HepG2 (cell line): ENCODE measurements around the gene PROC. TPM values are rescaled to one million over a fixed set of nuclear protein-coding genes. Genes with fewer than 3 reads are reported as not detected.

Experiments
- FLYWCH1 ChIP-seq: sonication (generic); formaldehyde crosslinking; IDR thresholded peaks from 2 replicates; pipeline ENCODE4 v1.8.1; 2023; ENCODE audit warnings: mild to moderate bottlenecking, missing genetic modification reagents
- RERE ChIP-seq: IDR thresholded peaks from 2 replicates; pipeline ENCODE4 v1.6.1; 2016; ENCODE audit warnings: low read depth, missing genetic modification reagents, missing compliant biosample characterization
- ZFAT ChIP-seq: sonication (generic); formaldehyde crosslinking; conservative IDR thresholded peaks from 2 replicates; pipeline ENCODE4 v1.8.1; 2023; ENCODE audit warnings: missing genetic modification reagents, inconsistent platforms
- ZNF224 ChIP-seq: sonication (generic); formaldehyde crosslinking; IDR thresholded peaks from 2 replicates; pipeline ENCODE4 v1.5.0; 2020; ENCODE audit warnings: mild to moderate bottlenecking, missing genetic modification reagents
- ZNF563 ChIP-seq: sonication (generic); formaldehyde crosslinking; IDR thresholded peaks from 2 replicates; pipeline ENCODE4 v1.8.0; 2022; ENCODE audit warnings: mild to moderate bottlenecking, moderate library complexity, missing genetic modification reagents
- polyA plus RNA-seq, 8 experiments: library from polyadenylated mRNA; depleted of rRNA in 3 of 8; stranded (reverse) in 7 of 8; unstranded in 1 of 8; fragments of >200 nt; fragmentation: Illumina TruSeq in 4 of 8; extraction: Trizol in 4 of 8; gene quantifications; 2 replicates each; pipeline versions ENCODE4 v1.2.1 to v1.2.3, GENCODE V29; 2011 to 2016; ENCODE audit warnings: low read depth in 4 of 8, missing spikeins in 1 of 8, mixed read lengths in 1 of 8; ENCODE audit not compliant: insufficient read depth in 1 of 8
- total RNA-seq, 5 experiments: library from RNA; depleted of rRNA; stranded (reverse); fragments of >200 nt; fragmentation: Illumina TruSeq; extraction: Trizol; gene quantifications; 2 replicates each; pipeline ENCODE4 v1.2.3, GENCODE V29; 2016; ENCODE audit warnings: low read depth in 1 of 5
- TF ChIP-seq, protein P1 (sequence below): sonication (generic); formaldehyde crosslinking; IDR thresholded peaks from 2 replicates; pipeline ENCODE4 v1.4.0; 2020; ENCODE audit warnings: missing genetic modification reagents; ENCODE audit errors: not compliant biosample characterization
- TF ChIP-seq, protein P2 (sequence below): fragments of 450-650 bp; IDR thresholded peaks from 2 replicates; pipeline ENCODE4 v1.6.1; 2017; ENCODE audit warnings: mild to moderate bottlenecking
- TF ChIP-seq, protein P3 (sequence below): sonication (generic); formaldehyde crosslinking; IDR thresholded peaks from 2 replicates; pipeline ENCODE4 v1.5.0; 2020; ENCODE audit warnings: mild to moderate bottlenecking, missing genetic modification reagents
- TF ChIP-seq, protein P4 (sequence below): sonication (generic); formaldehyde crosslinking; IDR thresholded peaks from 2 replicates; pipeline ENCODE4 v1.8.0; 2022; ENCODE audit warnings: missing genetic modification reagents, mild to moderate bottlenecking, moderate library complexity, borderline replicate concordance
- TF ChIP-seq, protein P5 (sequence below): sonication (generic); formaldehyde crosslinking; IDR thresholded peaks from 2 replicates; pipeline ENCODE4 v1.5.1; 2020; ENCODE audit warnings: missing genetic modification reagents, mild to moderate bottlenecking, borderline replicate concordance

PROC gene
- total and polyA plus RNA-seq, 2 of the 13 experiments (the other 11 are each of a cell fraction or from before 2014, with no cell fraction given): 134 to 185 TPM

GRCh38 chr2:127408004-127408806 lies 10.0 kb upstream of the PROC start (continued):
- TF ChIP-seq, protein P1, sequence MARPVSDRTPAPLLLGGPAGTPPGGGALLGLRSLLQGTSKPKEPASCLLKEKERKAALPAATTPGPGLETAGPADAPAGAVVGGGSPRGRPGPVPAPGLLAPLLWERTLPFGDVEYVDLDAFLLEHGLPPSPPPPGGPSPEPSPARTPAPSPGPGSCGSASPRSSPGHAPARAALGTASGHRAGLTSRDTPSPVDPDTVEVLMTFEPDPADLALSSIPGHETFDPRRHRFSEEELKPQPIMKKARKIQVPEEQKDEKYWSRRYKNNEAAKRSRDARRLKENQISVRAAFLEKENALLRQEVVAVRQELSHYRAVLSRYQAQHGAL (CRISPR knock-in tag): no peak
- TF ChIP-seq RERE: no peak
- peak; percentile 65 for TF ChIP-seq ZNF563 (CRISPR knock-in tag)
- TF ChIP-seq, protein P2, sequence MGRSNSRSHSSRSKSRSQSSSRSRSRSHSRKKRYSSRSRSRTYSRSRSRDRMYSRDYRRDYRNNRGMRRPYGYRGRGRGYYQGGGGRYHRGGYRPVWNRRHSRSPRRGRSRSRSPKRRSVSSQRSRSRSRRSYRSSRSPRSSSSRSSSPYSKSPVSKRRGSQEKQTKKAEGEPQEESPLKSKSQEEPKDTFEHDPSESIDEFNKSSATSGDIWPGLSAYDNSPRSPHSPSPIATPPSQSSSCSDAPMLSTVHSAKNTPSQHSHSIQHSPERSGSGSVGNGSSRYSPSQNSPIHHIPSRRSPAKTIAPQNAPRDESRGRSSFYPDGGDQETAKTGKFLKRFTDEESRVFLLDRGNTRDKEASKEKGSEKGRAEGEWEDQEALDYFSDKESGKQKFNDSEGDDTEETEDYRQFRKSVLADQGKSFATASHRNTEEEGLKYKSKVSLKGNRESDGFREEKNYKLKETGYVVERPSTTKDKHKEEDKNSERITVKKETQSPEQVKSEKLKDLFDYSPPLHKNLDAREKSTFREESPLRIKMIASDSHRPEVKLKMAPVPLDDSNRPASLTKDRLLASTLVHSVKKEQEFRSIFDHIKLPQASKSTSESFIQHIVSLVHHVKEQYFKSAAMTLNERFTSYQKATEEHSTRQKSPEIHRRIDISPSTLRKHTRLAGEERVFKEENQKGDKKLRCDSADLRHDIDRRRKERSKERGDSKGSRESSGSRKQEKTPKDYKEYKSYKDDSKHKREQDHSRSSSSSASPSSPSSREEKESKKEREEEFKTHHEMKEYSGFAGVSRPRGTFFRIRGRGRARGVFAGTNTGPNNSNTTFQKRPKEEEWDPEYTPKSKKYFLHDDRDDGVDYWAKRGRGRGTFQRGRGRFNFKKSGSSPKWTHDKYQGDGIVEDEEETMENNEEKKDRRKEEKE: no peak
- TF ChIP-seq, protein P3, sequence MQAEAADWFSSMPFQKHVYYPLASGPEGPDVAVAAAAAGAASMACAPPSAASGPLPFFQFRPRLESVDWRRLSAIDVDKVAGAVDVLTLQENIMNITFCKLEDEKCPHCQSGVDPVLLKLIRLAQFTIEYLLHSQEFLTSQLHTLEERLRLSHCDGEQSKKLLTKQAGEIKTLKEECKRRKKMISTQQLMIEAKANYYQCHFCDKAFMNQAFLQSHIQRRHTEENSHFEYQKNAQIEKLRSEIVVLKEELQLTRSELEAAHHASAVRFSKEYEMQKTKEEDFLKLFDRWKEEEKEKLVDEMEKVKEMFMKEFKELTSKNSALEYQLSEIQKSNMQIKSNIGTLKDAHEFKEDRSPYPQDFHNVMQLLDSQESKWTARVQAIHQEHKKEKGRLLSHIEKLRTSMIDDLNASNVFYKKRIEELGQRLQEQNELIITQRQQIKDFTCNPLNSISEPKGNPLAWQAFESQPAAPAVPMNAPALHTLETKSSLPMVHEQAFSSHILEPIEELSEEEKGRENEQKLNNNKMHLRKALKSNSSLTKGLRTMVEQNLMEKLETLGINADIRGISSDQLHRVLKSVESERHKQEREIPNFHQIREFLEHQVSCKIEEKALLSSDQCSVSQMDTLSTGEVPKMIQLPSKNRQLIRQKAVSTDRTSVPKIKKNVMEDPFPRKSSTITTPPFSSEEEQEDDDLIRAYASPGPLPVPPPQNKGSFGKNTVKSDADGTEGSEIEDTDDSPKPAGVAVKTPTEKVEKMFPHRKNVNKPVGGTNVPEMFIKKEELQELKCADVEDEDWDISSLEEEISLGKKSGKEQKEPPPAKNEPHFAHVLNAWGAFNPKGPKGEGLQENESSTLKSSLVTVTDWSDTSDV (CRISPR knock-in tag): peak; percentile 75; the same call in 1 of the 2 replicates
- TF ChIP-seq ZNF224 (CRISPR knock-in tag): no peak
- TF ChIP-seq, protein P4, sequence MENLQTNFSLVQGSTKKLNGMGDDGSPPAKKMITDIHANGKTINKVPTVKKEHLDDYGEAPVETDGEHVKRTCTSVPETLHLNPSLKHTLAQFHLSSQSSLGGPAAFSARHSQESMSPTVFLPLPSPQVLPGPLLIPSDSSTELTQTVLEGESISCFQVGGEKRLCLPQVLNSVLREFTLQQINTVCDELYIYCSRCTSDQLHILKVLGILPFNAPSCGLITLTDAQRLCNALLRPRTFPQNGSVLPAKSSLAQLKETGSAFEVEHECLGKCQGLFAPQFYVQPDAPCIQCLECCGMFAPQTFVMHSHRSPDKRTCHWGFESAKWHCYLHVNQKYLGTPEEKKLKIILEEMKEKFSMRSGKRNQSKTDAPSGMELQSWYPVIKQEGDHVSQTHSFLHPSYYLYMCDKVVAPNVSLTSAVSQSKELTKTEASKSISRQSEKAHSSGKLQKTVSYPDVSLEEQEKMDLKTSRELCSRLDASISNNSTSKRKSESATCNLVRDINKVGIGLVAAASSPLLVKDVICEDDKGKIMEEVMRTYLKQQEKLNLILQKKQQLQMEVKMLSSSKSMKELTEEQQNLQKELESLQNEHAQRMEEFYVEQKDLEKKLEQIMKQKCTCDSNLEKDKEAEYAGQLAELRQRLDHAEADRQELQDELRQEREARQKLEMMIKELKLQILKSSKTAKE: peak; percentile 92
- TF ChIP-seq FLYWCH1 (CRISPR knock-in tag): no peak
- TF ChIP-seq, protein P5, sequence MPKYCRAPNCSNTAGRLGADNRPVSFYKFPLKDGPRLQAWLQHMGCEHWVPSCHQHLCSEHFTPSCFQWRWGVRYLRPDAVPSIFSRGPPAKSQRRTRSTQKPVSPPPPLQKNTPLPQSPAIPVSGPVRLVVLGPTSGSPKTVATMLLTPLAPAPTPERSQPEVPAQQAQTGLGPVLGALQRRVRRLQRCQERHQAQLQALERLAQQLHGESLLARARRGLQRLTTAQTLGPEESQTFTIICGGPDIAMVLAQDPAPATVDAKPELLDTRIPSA (CRISPR knock-in tag): no peak
- no peak for TF ChIP-seq ZFAT
